ENCODE data around the gene LSAMP. TPM values are rescaled to one million over a fixed set of nuclear protein-coding genes. Genes with fewer than 3 reads are reported as not detected.

Gene LSAMP
- total and polyA plus RNA-seq, 2 of the 13 experiments (the other 11 are each of a cell fraction or from before 2014, with no cell fraction given): not detected

GRCh38 chr3:115783938-115784738, 661.1 kb downstream of the LSAMP start (continued):
- TF ChIP-seq PRDM15 (CRISPR knock-in tag; IDR thresholded peaks at IDR 0.05) (no peak), ZC3H13 (CRISPR knock-in tag; IDR thresholded peaks at IDR 0.05) (no peak; the same call in none of the 2 replicates), MEIS1 (CRISPR knock-in tag; IDR thresholded peaks at IDR 0.05; ENCODE audit: borderline replicate concordance) (no peak), ZNF276 (CRISPR knock-in tag; IDR thresholded peaks at IDR 0.05; ENCODE audit: low read depth) (no peak; the same call in 1 of the 2 replicates), ATF3 (CRISPR knock-in tag; IDR thresholded peaks at IDR 0.05) (peak; percentile 39), ZNF891 (CRISPR knock-in tag; IDR thresholded peaks at IDR 0.05) (peak; percentile 29; the same call in 1 of the 2 replicates), TEAD3 (CRISPR knock-in tag; optimal IDR thresholded peaks at IDR 0.05; ENCODE audit: borderline replicate concordance) (no peak), ZNF280B (CRISPR knock-in tag; IDR thresholded peaks at IDR 0.05; ENCODE audit: borderline replicate concordance) (peak; percentile 21; the same call in 1 of the 2 replicates), MYNN (CRISPR knock-in tag; IDR thresholded peaks at IDR 0.05; ENCODE audit: low read depth) (no peak), ZNF224 (CRISPR knock-in tag; IDR thresholded peaks at IDR 0.05) (no peak), ZFP82 (CRISPR knock-in tag; IDR thresholded peaks at IDR 0.05; ENCODE audit: borderline replicate concordance) (peak; percentile 71; the same call in 1 of the 2 replicates), TOE1 (CRISPR knock-in tag; IDR thresholded peaks at IDR 0.05) (no peak), AKAP8 (CRISPR knock-in tag; IDR thresholded peaks at IDR 0.05) (peak; percentile 95), FOSL1 (CRISPR knock-in tag; IDR thresholded peaks at IDR 0.05; ENCODE audit: borderline replicate concordance) (no peak), ZNF232 (CRISPR knock-in tag; IDR thresholded peaks at IDR 0.05; ENCODE audit: borderline replicate concordance) (no peak), GPN1 (CRISPR knock-in tag; IDR thresholded peaks at IDR 0.05; ENCODE audit: borderline replicate concordance) (no peak)

Measured in HepG2 (cell line).